Measurements from ENCODE around the gene TRMT112.
A peak's percentile ranks its signal among the peaks of the same experiment; 100 is the strongest.

TRMT112 gene

DNA sequence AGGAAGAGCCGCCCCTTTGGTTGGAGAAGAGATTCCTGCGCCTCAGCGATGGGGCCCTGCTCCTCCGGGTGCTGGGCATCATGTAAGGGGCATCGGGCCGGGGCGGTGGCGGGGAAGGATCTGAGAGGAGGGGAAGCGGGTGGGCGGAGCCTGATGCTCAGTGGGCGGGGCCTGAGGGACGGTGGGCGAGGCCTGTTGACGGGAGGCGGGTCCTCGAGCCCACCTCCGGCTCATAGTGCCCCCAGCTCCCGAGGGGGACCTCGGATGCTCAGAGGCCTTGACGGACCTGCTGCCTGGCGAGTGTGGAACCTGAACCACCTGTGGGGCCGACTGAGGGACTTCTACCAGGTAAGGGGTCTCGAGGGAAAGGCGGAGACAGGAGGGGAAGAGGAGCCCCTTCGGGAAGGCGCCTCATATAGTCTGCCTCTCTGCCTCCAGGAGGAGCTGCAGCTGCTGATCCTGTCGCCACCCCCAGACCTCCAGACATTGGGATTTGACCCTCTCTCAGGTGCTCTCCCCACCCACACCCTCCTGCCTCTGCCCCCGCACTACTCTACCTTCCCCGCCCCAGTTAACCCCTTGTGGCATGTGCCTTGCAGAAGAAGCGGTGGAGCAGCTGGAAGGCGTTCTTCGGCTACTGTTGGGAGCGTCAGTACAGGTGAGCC lies 23.4 kb upstream of the TRMT112 start:
- no peaks in the 10 kb centered on the region for H3K9me2 ChIP-seq (replicated peaks; ENCODE audit: insufficient read depth, low read length)

DNA sequence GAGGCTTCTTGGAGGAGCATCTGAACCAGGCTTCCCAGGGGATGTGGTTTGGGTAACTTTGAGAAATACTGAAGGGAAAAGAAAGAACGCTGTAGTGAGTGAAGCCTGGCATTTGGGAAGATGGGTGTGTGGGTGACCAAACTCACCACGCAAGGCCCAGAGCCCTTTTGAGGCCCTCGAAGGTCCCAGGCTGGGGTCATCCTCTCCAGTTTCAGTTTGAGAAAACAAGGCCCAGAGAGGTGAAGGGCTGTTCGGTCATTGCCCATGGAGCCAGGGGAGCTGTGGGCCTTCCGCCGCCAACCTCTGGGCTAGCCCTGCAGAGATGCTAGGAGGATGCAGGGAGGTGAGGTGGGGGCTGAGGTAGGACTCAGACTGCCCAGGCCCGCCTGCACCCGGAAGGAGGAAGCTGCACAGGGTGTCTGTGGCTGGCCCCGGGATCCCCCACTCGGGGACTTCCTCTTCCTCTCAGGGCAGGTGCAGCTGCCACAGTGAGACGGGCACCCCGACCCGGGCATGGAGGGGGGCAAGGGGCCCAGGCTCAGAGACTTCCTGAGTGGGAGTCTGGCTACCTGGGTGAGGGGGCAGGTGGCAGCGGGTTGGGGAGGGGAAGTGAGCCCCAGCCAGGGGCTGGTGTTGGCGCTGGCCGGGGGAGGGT lies 22.5 kb upstream of the TRMT112 start, which contains the start of gene CCDC88B:
Gene CCDC88B (plus strand): TSS at position 451 of the 655 bp plus-strand sequence. CDS start 63 bp downstream, at position 514.
- Histone ChIP-seq H3K79me2 (ENCODE audit: low read length) (peaks cover 39% of the 10 kb centered on the region), H3K4me2 (ENCODE audit: low read depth, low read length) (peak within 1 kb of the TSS; percentile 94), H4K20me1 (ENCODE audit: insufficient read depth, low read length) (no peaks in the 10 kb centered on the region), H3K36me3 (replicated peaks; ENCODE audit: insufficient read depth, low read length) (no peaks in the 10 kb centered on the region), H2AFZ (ENCODE audit: low read length) (peak within 1 kb of the TSS; percentile 80), H3K9me2 (replicated peaks; ENCODE audit: insufficient read depth, low read length) (no peaks in the 10 kb centered on the region), H3K9me3 (replicated peaks; ENCODE audit: insufficient read depth, low read length) (no peaks in the 10 kb centered on the region), H3K9ac (ENCODE audit: low read length) (peak within 1 kb of the TSS; percentile 78), H3K27me3 (replicated peaks; ENCODE audit: insufficient read depth, low read length) (no peaks in the 10 kb centered on the region), H3F3A (ENCODE audit: insufficient read depth, low read length) (peaks cover 9% of the 10 kb centered on the region), H3K4me1 (ENCODE audit: low read length) (peaks cover 7% of the 10 kb centered on the region), H3K4me3 (ENCODE audit: low read length) (peak within 1 kb of the TSS; percentile 85), H3K27ac (ENCODE audit: low read length) (peak within 1 kb of the TSS; percentile 53; the same call in 1 of the 2 replicates)
- TF ChIP-seq, protein P1, sequence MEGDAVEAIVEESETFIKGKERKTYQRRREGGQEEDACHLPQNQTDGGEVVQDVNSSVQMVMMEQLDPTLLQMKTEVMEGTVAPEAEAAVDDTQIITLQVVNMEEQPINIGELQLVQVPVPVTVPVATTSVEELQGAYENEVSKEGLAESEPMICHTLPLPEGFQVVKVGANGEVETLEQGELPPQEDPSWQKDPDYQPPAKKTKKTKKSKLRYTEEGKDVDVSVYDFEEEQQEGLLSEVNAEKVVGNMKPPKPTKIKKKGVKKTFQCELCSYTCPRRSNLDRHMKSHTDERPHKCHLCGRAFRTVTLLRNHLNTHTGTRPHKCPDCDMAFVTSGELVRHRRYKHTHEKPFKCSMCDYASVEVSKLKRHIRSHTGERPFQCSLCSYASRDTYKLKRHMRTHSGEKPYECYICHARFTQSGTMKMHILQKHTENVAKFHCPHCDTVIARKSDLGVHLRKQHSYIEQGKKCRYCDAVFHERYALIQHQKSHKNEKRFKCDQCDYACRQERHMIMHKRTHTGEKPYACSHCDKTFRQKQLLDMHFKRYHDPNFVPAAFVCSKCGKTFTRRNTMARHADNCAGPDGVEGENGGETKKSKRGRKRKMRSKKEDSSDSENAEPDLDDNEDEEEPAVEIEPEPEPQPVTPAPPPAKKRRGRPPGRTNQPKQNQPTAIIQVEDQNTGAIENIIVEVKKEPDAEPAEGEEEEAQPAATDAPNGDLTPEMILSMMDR (IDR thresholded peaks at IDR 0.05; ENCODE audit: low read length): no peak
- no peak for TF ChIP-seq EZH2 (optimal IDR thresholded peaks at IDR 0.05; ENCODE audit: low read depth, low read length)
- TF ChIP-seq EZH2phosphoT487 (IDR thresholded peaks at IDR 0.05; ENCODE audit: low read length): no peak
- peak; percentile 84 for DNase-seq

More for the DNA sequence above, 23.4 kb upstream of the TRMT112 start:
- Histone ChIP-seq H2AFZ (ENCODE audit: low read length) (peak overlapping the region; percentile 80), H3K9me3 (replicated peaks; ENCODE audit: insufficient read depth, low read length) (no peaks in the 10 kb centered on the region), H3K4me2 (ENCODE audit: low read depth, low read length) (peak overlapping the region; percentile 94), H3K27ac (ENCODE audit: low read length) (peak overlapping the region; percentile 53; the same call in 1 of the 2 replicates), H3K4me3 (ENCODE audit: low read length) (peak overlapping the region; percentile 85), H3K36me3 (replicated peaks; ENCODE audit: insufficient read depth, low read length) (no peaks in the 10 kb centered on the region), H3K9ac (ENCODE audit: low read length) (peak overlapping the region; percentile 78), H3K79me2 (ENCODE audit: low read length) (peaks cover 39% of the 10 kb centered on the region), H4K20me1 (ENCODE audit: insufficient read depth, low read length) (no peaks in the 10 kb centered on the region), H3K4me1 (ENCODE audit: low read length) (peaks cover 7% of the 10 kb centered on the region), H3F3A (ENCODE audit: insufficient read depth, low read length) (peaks cover 9% of the 10 kb centered on the region), H3K27me3 (replicated peaks; ENCODE audit: insufficient read depth, low read length) (no peaks in the 10 kb centered on the region)
- no peak for TF ChIP-seq EZH2phosphoT487 (IDR thresholded peaks at IDR 0.05; ENCODE audit: low read length)
- no peak for TF ChIP-seq EZH2 (optimal IDR thresholded peaks at IDR 0.05; ENCODE audit: low read depth, low read length)
- TF ChIP-seq, protein P1 (IDR thresholded peaks at IDR 0.05; ENCODE audit: low read length): no peak
- peak; percentile 37 for DNase-seq

DNA sequence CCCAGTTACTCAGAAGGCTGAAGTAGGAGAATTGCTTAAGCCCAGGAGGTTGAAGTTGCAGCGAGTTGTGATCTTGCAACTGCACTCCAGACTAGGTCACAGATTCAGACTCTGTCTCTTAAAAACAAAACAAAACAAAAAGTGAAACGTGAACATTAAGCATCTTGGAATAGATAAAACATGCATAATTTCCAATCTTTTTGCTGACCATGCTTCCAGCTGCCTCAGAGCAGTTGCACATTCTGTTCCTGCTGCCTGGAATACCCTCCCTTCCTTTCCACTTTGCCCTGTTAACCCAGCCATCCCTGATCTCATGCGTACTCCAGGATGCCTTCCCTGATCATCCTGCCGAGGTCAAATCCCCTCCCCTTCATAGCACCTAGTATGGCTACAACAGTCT lies 21.9 kb upstream of the TRMT112 start:
- peak overlapping the region; percentile 94 for H3K4me2 ChIP-seq (ENCODE audit: low read depth, low read length)
- H3F3A ChIP-seq (ENCODE audit: insufficient read depth, low read length): peaks cover 9% of the 10 kb centered on the region
- H3K4me3 ChIP-seq (ENCODE audit: low read length): peak overlapping the region; percentile 85
- H3K36me3 ChIP-seq (replicated peaks; ENCODE audit: insufficient read depth, low read length): no peaks in the 10 kb centered on the region
- peak overlapping the region; percentile 80 for H2AFZ ChIP-seq (ENCODE audit: low read length)
- H3K9me2 ChIP-seq (replicated peaks; ENCODE audit: insufficient read depth, low read length): no peaks in the 10 kb centered on the region
- peaks cover 7% of the 10 kb centered on the region for H3K4me1 ChIP-seq (ENCODE audit: low read length)
- H3K9me3 ChIP-seq (replicated peaks; ENCODE audit: insufficient read depth, low read length): no peaks in the 10 kb centered on the region
- no peaks in the 10 kb centered on the region for H4K20me1 ChIP-seq (ENCODE audit: insufficient read depth, low read length)
- no peaks in the 10 kb centered on the region for H3K27me3 ChIP-seq (replicated peaks; ENCODE audit: insufficient read depth, low read length)
- H3K9ac ChIP-seq (ENCODE audit: low read length): peak overlapping the region; percentile 78
- TF ChIP-seq EZH2phosphoT487 (IDR thresholded peaks at IDR 0.05; ENCODE audit: low read length) (no peak), EZH2 (optimal IDR thresholded peaks at IDR 0.05; ENCODE audit: low read depth, low read length) (no peak)
- TF ChIP-seq, protein P1 (IDR thresholded peaks at IDR 0.05; ENCODE audit: low read length): no peak
- no peak for DNase-seq
- peak overlapping the region; percentile 53; the same call in 1 of the 2 replicates for H3K27ac ChIP-seq (ENCODE audit: low read length)
- H3K79me2 ChIP-seq (ENCODE audit: low read length): peaks cover 37% of the 10 kb centered on the region
